GM12864 (cell line): ENCODE results near the gene CAPN5.

Source experiments
- DNase-seq: peaks from one replicate; pipeline ENCODE4 v3.0.0-alpha.2; 2011; ENCODE audit warnings: low read depth
- H3K4me3 ChIP-seq: 2 replicates; pipeline ENCODE4 v1.5.1; 2011; ENCODE audit warnings: mild to moderate bottlenecking, low read depth, low read length, control low read depth
- CTCF ChIP-seq: IDR thresholded peaks from 2 replicates; pipeline ENCODE4 v1.5.1; 2011; ENCODE audit warnings: low read depth, mild to moderate bottlenecking, moderate library complexity, low read length, control low read depth, inconsistent platforms; ENCODE audit errors: missing control alignments

The CAPN5 gene

GRCh38 chr11:77037057-77037456, 29.7 kb upstream of the CAPN5 start:
- no peak overlapping the region for H3K4me3 ChIP-seq
- no peak for TF ChIP-seq CTCF
- DNase-seq = no peak

DNA sequence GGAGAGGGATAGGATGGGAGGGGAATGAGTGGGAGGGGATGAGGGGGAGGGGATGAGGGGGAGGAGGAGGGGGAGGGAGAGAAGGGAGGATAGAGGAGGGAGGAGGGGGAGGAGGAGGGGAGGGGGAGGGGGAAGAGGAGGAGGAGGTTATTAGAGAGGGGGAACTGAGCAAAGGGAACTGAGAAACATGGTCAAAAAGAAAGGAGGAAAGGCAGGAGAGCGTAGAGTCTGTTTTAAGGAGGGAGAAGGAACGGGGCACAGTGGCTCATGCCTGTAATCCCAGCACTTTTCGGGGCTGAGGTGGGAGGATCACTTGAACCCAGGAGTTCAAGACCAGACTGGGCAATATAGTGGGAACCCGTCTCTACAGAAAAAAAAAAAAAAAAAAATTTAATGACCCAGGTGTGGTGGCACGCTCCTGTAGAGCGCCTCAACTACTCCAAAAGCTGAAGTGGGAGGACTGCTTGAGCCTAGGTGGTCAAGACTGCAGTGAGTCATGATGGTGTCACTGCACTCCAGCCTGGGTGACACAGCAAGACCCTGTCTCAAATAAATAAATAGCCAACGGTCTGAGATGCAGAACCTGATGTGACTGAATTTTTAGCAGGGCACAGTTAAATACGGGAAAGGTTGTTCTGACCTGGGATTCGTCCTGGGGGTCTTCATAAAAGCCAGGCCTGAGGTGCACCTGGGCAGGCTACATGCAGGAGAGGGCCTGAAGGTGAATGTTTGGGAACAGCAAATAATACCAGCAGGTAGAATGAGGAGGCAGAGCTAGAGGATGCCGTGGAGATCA, 28.5 kb upstream of the CAPN5 start:
- no peak for TF ChIP-seq CTCF
- H3K4me3 ChIP-seq = no peak overlapping the region
- no peak for DNase-seq

DNA sequence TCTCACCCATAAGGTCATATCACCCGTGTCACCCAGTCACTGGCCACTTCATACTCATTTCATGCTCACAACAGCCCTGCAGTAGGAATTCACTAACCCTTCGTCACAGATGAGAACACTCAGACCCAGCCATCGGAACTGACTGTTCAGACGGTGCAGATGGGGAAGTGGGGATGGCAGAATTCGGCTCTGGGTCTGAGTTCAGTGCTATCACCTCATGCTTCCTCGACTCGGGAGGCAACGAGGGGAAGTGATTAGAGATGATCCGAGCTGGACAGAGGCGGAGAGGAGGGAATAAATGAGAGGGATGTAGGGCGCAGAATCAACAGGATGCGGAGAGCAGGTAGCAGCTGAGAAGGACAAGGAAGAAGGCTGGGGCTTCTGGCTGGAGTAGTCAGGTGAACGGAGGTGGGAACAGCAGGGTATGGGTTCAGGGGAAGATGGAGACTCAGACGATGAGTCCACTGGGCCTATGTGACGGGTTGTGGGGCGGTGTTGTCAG, 27.9 kb upstream of the CAPN5 start:
- H3K4me3 ChIP-seq = no peak overlapping the region
- DNase-seq = no peak
- no peak for TF ChIP-seq CTCF

DNA sequence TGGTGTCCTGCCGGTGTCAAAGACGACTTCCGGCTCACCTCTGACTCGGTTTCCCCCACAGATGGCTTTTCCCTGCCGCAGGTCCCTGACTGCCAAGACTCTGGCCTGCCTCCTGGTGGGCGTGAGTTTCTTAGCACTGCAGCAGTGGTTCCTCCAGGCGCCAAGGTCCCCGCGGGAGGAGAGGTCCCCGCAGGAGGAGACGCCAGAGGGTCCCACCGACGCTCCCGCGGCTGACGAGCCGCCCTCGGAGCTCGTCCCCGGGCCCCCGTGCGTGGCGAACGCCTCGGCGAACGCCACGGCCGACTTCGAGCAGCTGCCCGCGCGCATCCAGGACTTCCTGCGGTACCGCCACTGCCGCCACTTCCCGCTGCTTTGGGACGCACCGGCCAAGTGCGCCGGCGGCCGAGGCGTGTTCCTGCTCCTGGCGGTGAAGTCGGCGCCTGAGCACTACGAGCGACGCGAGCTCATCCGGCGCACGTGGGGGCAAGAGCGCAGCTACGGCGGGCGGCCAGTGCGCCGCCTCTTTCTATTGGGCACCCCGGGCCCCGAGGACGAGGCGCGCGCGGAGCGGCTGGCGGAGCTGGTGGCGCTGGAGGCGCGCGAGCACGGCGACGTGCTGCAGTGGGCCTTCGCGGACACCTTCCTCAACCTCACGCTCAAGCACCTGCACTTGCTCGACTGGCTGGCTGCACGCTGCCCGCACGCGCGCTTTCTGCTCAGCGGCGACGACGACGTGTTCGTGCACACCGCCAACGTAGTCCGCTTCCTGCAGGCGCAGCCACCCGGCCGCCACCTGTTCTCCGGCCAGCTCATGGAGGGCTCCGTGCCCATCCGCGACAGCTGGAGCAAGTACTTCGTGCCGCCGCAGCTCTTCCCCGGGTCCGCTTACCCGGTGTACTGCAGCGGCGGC, 27.0 kb upstream of the CAPN5 start:
- peak; percentile 53 for TF ChIP-seq CTCF
- DNase-seq = no peak
- H3K4me3 ChIP-seq = peak overlapping the region; percentile 27

DNA sequence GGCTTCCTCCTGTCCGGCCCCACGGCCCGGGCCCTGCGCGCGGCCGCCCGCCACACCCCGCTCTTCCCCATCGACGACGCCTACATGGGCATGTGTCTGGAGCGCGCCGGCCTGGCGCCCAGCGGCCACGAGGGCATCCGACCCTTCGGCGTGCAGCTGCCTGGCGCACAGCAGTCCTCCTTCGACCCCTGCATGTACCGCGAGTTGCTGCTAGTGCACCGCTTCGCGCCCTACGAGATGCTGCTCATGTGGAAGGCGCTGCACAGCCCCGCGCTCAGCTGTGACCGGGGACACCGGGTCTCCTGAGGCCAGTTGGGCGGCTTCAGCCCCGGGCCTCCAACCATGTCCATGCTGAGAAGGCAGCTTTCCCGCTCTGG, 26.4 kb upstream of the CAPN5 start:
- TF ChIP-seq CTCF = no peak
- DNase-seq = no peak

GRCh38 chr11:77040889-77041288, 25.9 kb upstream of the CAPN5 start:
- TF ChIP-seq CTCF = no peak
- no peak overlapping the region for H3K4me3 ChIP-seq
- no peak for DNase-seq

More for the DNA sequence above, 26.4 kb upstream of the CAPN5 start:
- no peak overlapping the region for H3K4me3 ChIP-seq
